HCT116 (cell line): ENCODE data around the gene DLX3. TPM values are rescaled to one million over a fixed set of nuclear protein-coding genes. Genes with fewer than 3 reads are reported as not detected.

Experiments
- ATAC-seq: fragments of 200-7000 bp; cut with Tn5 transposase; 2 replicates; pipeline ENCODE4 v1.9.1; 2020; ENCODE audit warnings: mild to moderate bottlenecking, moderate library complexity
- BruUV-seq: library from RNA; stranded (reverse); fragments of 400-500 nt; replicated peaks from 2 replicates; lab custom pipeline; 2021; lab: Mats Ljungman, UMichigan
- CTCF ChIA-PET: fragments of 300-600 bp; sonication (Branson Sonifier 250); formaldehyde crosslinking; loops from one replicate; lab custom pipeline; 2021; ENCODE audit warnings: antibody characterized with exemption; lab: Charles Lee
- POLR2A ChIA-PET: fragments of 300-600, 350-600 bp; sonication (Branson Sonifier 250); formaldehyde crosslinking; loops from one replicate; lab custom pipeline; 2021; ENCODE audit warnings: antibody characterized with exemption; lab: Charles Lee
- RAD21 ChIA-PET, 2 experiments: fragments of 300-600 bp; sonication (Branson Sonifier 250); formaldehyde crosslinking; loops; one replicate each; lab custom pipeline; 2023; ENCODE audit warnings: low total read pairs in 2 of 2; ENCODE audit not compliant: uncharacterized antibody in 2 of 2, unreplicated experiment in 2 of 2, low non-redundant PET in 1 of 2; lab: Charles Lee
- DNase-seq: peaks from one replicate; pipeline ENCODE4 v3.0.0-alpha.2; 2010; ENCODE audit warnings: low read depth, low spot score
- H2AFZ ChIP-seq: fragments of 200-600 bp; shearing (Covaris generic), sonication (generic); 2 replicates; pipeline ENCODE4 v1.6.1; 2017; ENCODE audit warnings: low read depth, mixed run types, mixed read lengths, antibody characterized with exemption, low read length; ENCODE audit not compliant: poor library complexity, severe bottlenecking
- H3K27ac ChIP-seq: 2 replicates; pipeline ENCODE4 v1.5.1; 2012; ENCODE audit warnings: low read depth, low read length
- H3K27me3 ChIP-seq: fragments of 200-600 bp; sonication (generic); 2 replicates; pipeline ENCODE4 v1.6.1; 2016; ENCODE audit warnings: mixed run types, low read length, mixed read lengths; ENCODE audit not compliant: insufficient read depth
- H3K36me3 ChIP-seq, 2 experiments: fragments of 200-500 bp in 1 of 2; fragments of 200-600 bp in 1 of 2; sonication (Bioruptor generic) in 1 of 2; sonication (generic) in 1 of 2; 2 replicates each; pipeline versions ENCODE4 v1.5.1 to v1.6.1; 2014 to 2016; ENCODE audit warnings: low read length in 2 of 2, inconsistent platforms in 1 of 2, mixed read lengths in 1 of 2, mixed run types in 1 of 2; ENCODE audit not compliant: insufficient read depth in 2 of 2, control insufficient read depth in 1 of 2
- H3K4me1 ChIP-seq, 2 experiments: fragments of 200-600 bp in 1 of 2; sonication (generic) in 1 of 2; 2 replicates each; pipeline versions ENCODE4 v1.5.1 to v1.6.1; 2012 to 2017; ENCODE audit warnings: low read length in 2 of 2, inconsistent platforms in 1 of 2, mild to moderate bottlenecking in 1 of 2, mixed read lengths in 1 of 2, mixed run types in 1 of 2, moderate library complexity in 1 of 2; ENCODE audit not compliant: insufficient read depth in 2 of 2, control insufficient read depth in 1 of 2
- H3K4me2 ChIP-seq: fragments of 200-600 bp; sonication (generic); 2 replicates; pipeline ENCODE4 v1.6.1; 2017; ENCODE audit warnings: mixed run types, low read length, mixed read lengths
- H3K4me3 ChIP-seq, 2 experiments: fragments of 200-600 bp in 1 of 2; sonication (generic) in 1 of 2; replicated peaks in 1 of 2; 2 replicates each; pipeline ENCODE4 v1.5.1; 2011 to 2016; ENCODE audit warnings: low read length in 2 of 2, control low read depth in 1 of 2, low read depth in 1 of 2, mild to moderate bottlenecking in 1 of 2, mixed read lengths in 1 of 2, mixed run types in 1 of 2
- H3K79me2 ChIP-seq: fragments of 200-600 bp; sonication (generic); 2 replicates; pipeline ENCODE4 v1.6.1; 2017; ENCODE audit warnings: mild to moderate bottlenecking, mixed run types, low read length, moderate library complexity, mixed read lengths; ENCODE audit not compliant: insufficient read depth
- H3K9ac ChIP-seq: fragments of 200-600 bp; sonication (generic); 2 replicates; pipeline ENCODE4 v1.6.1; 2016; ENCODE audit warnings: low read length, mixed read lengths
- H3K9me2 ChIP-seq: fragments of 200-600 bp; sonication (generic), shearing (Covaris generic); 2 replicates; pipeline ENCODE4 v1.6.1; 2017; ENCODE audit warnings: mixed run types, mild to moderate bottlenecking, moderate library complexity; ENCODE audit not compliant: insufficient read depth
- H3K9me3 ChIP-seq, 2 experiments: fragments of 200-500 bp in 1 of 2; fragments of 200-600 bp in 1 of 2; sonication (Bioruptor generic) in 1 of 2; sonication (generic) in 1 of 2; 2 replicates each; pipeline ENCODE4 v1.6.1; 2014 to 2017; ENCODE audit warnings: low read length in 2 of 2, mixed read lengths in 2 of 2, inconsistent platforms in 1 of 2, low read depth in 1 of 2, mild to moderate bottlenecking in 1 of 2, mixed run types in 1 of 2, moderate library complexity in 1 of 2; ENCODE audit not compliant: control insufficient read depth in 1 of 2, insufficient read depth in 1 of 2
- H4K20me1 ChIP-seq: fragments of 200-600 bp; sonication (generic), shearing (Covaris generic); 2 replicates; pipeline ENCODE4 v1.6.1; 2017; ENCODE audit warnings: mixed run types, mild to moderate bottlenecking, moderate library complexity; ENCODE audit not compliant: insufficient read depth
- ATF3 ChIP-seq: IDR thresholded peaks from 2 replicates; pipeline ENCODE4 v1.6.1; 2012
- CBX3 ChIP-seq: IDR thresholded peaks from 2 replicates; pipeline ENCODE4 v1.6.1; 2012; ENCODE audit warnings: low read depth
- CEBPB ChIP-seq: IDR thresholded peaks from 2 replicates; pipeline ENCODE4 v1.6.1; 2012; ENCODE audit warnings: low read depth
- EZH2 ChIP-seq: fragments of 200-600 bp; sonication (generic); IDR thresholded peaks from 2 replicates; pipeline ENCODE4 v1.6.1; 2017; ENCODE audit warnings: antibody characterized with exemption, mixed run types
- EZH2phosphoT487 ChIP-seq: fragments of 200-600 bp; IDR thresholded peaks from 2 replicates; pipeline ENCODE4 v1.6.1; 2018; ENCODE audit warnings: antibody characterized with exemption, borderline replicate concordance
- JUND ChIP-seq: IDR thresholded peaks from 2 replicates; pipeline ENCODE4 v1.6.1; 2012
- POLR2AphosphoS5 ChIP-seq: IDR thresholded peaks from 2 replicates; pipeline ENCODE4 v1.6.1; 2011; ENCODE audit warnings: mild to moderate bottlenecking, low read depth, low read length, moderate library complexity
- RAD21 ChIP-seq: IDR thresholded peaks from 2 replicates; pipeline ENCODE4 v1.6.1; 2012; ENCODE audit warnings: low read depth, mild to moderate bottlenecking
- SIN3A ChIP-seq: IDR thresholded peaks from 2 replicates; pipeline ENCODE4 v1.6.1; 2012; ENCODE audit warnings: low read depth
- TCF7L2 ChIP-seq: IDR thresholded peaks from 2 replicates; pipeline ENCODE4 v1.7.0; 2011; ENCODE audit warnings: borderline replicate concordance, inconsistent platforms; ENCODE audit not compliant: insufficient read depth, insufficient read length; ENCODE audit errors: extremely low read depth
- YY1 ChIP-seq: IDR thresholded peaks from 2 replicates; pipeline ENCODE4 v1.6.1; 2011; ENCODE audit warnings: low read length, low read depth, moderate library complexity, mild to moderate bottlenecking; ENCODE audit not compliant: insufficient replicate concordance; ENCODE audit errors: extremely low read depth
- ZNF274 ChIP-seq: fragments of 200-500 bp; sonication (Bioruptor generic); IDR thresholded peaks from 2 replicates; pipeline ENCODE4 v1.6.1; 2014; ENCODE audit warnings: mild to moderate bottlenecking, low read depth, low read length, inconsistent platforms
- intact Hi-C: fragments of 100-400 bp; cut with micrococcal nuclease; formaldehyde crosslinking; loops from 2 replicates; pipeline ENCODE4 v1.10.0; 2022
- total RNA-seq: library from RNA; stranded (reverse); gene quantifications from one replicate; pipeline ENCODE4 v1.2.1, GENCODE V29; 2021; ENCODE audit not compliant: unreplicated experiment
- TF ChIP-seq, protein P1 (sequence below), 3 experiments: fragments of 200-600 bp in 1 of 3; sonication (generic) in 1 of 3; IDR thresholded peaks in 2 of 3; conservative IDR thresholded peaks in 1 of 3; 2 replicates each; pipeline ENCODE4 v1.5.1; 2012 to 2017; ENCODE audit warnings: low read depth in 2 of 3, low read length in 2 of 3, antibody characterized with exemption in 1 of 3, borderline replicate concordance in 1 of 3, control low read depth in 1 of 3, mild to moderate bottlenecking in 1 of 3, mixed read lengths in 1 of 3, mixed run types in 1 of 3, moderate library complexity in 1 of 3; ENCODE audit not compliant: insufficient read depth in 1 of 3
- TF ChIP-seq, protein P2 (sequence below): IDR thresholded peaks from 2 replicates; pipeline ENCODE4 v1.6.1; 2012; ENCODE audit warnings: low read depth

DLX3 gene
- total RNA-seq, 1 experiment from 2014 or later, result not detected

GRCh38 chr17:49985310-49985990, 9.6 kb downstream of the DLX3 start:
- intact Hi-C loops, result no loop called here
- H3K27me3 ChIP-seq, result peaks cover 12% of the 10 kb centered on the region; the same call in 1 of the 2 replicates
- ChIA-PET POLR2A (no interaction called here), CTCF (interaction anchor here (0.9 to 4.3 kb wide), 3 partner anchors 12 to 34 kb away, joined by 4 to 34 read pairs (median 4); no protein-coding TSS in a partner anchor), RAD21 (no interaction called here)
- TF ChIP-seq CEBPB (no peak), EZH2phosphoT487 (no peak), SIN3A (no peak), POLR2AphosphoS5 (no peak), ATF3 (no peak), RAD21 (no peak), EZH2 (no peak), YY1 (no peak), JUND (no peak), ZNF274 (no peak), TCF7L2 (no peak), CBX3 (no peak)
- TF ChIP-seq, protein P1, sequence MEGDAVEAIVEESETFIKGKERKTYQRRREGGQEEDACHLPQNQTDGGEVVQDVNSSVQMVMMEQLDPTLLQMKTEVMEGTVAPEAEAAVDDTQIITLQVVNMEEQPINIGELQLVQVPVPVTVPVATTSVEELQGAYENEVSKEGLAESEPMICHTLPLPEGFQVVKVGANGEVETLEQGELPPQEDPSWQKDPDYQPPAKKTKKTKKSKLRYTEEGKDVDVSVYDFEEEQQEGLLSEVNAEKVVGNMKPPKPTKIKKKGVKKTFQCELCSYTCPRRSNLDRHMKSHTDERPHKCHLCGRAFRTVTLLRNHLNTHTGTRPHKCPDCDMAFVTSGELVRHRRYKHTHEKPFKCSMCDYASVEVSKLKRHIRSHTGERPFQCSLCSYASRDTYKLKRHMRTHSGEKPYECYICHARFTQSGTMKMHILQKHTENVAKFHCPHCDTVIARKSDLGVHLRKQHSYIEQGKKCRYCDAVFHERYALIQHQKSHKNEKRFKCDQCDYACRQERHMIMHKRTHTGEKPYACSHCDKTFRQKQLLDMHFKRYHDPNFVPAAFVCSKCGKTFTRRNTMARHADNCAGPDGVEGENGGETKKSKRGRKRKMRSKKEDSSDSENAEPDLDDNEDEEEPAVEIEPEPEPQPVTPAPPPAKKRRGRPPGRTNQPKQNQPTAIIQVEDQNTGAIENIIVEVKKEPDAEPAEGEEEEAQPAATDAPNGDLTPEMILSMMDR (IDR thresholded peaks at IDR 0.05 in 2 of 3, conservative IDR thresholded peaks at IDR 0.05 in 1 of 3; ENCODE audit: borderline replicate concordance in 1 of 3, insufficient read depth in 1 of 3, low read depth in 2 of 3, low read length in 2 of 3), result no peak
- TF ChIP-seq, protein P2, sequence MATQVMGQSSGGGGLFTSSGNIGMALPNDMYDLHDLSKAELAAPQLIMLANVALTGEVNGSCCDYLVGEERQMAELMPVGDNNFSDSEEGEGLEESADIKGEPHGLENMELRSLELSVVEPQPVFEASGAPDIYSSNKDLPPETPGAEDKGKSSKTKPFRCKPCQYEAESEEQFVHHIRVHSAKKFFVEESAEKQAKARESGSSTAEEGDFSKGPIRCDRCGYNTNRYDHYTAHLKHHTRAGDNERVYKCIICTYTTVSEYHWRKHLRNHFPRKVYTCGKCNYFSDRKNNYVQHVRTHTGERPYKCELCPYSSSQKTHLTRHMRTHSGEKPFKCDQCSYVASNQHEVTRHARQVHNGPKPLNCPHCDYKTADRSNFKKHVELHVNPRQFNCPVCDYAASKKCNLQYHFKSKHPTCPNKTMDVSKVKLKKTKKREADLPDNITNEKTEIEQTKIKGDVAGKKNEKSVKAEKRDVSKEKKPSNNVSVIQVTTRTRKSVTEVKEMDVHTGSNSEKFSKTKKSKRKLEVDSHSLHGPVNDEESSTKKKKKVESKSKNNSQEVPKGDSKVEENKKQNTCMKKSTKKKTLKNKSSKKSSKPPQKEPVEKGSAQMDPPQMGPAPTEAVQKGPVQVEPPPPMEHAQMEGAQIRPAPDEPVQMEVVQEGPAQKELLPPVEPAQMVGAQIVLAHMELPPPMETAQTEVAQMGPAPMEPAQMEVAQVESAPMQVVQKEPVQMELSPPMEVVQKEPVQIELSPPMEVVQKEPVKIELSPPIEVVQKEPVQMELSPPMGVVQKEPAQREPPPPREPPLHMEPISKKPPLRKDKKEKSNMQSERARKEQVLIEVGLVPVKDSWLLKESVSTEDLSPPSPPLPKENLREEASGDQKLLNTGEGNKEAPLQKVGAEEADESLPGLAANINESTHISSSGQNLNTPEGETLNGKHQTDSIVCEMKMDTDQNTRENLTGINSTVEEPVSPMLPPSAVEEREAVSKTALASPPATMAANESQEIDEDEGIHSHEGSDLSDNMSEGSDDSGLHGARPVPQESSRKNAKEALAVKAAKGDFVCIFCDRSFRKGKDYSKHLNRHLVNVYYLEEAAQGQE, result no peak
- no TSS peak for BruUV-seq
- H3K4me1 ChIP-seq, result peaks cover 4 to 9% of the 10 kb centered on the region in 2 experiments; a peak in 2 of 4 replicates
- no peaks in the 10 kb centered on the region for H3K79me2 ChIP-seq
- no peak overlapping the region for H3K4me2 ChIP-seq
- DNase-seq, result no peak
- no peaks in the 10 kb centered on the region for H3K36me3 ChIP-seq
- H3K9me2 ChIP-seq, result no peaks in the 10 kb centered on the region
- no peak overlapping the region for H2AFZ ChIP-seq
- no peak overlapping the region for H3K27ac ChIP-seq
- ATAC-seq, result no peak
- H3K9me3 ChIP-seq, result no peaks in the 10 kb centered on the region
- H4K20me1 ChIP-seq, result no peaks in the 10 kb centered on the region
- H3K9ac ChIP-seq, result no peak overlapping the region
- H3K4me3 ChIP-seq, result no peak overlapping the region
